Central memory CD4-positive, alpha-beta T cell (primary cell): ENCODE data around the gene COL9A1.
"Not testable (repeated sequence)": the region's sequence is repeated elsewhere in the genome, so short reads cannot be mapped to it uniquely, and the experiment has no call there.

Source experiments
- DNase-seq: peaks from one replicate; pipeline ENCODE4 v3.0.0; 2022
- total RNA-seq, 3 experiments: gene quantifications; one replicate each; lab custom pipeline; 2026; lab: John Stamatoyannopoulos, UW

Gene COL9A1
- 0 reads per million in 3 experiments for total RNA-seq

DNA sequence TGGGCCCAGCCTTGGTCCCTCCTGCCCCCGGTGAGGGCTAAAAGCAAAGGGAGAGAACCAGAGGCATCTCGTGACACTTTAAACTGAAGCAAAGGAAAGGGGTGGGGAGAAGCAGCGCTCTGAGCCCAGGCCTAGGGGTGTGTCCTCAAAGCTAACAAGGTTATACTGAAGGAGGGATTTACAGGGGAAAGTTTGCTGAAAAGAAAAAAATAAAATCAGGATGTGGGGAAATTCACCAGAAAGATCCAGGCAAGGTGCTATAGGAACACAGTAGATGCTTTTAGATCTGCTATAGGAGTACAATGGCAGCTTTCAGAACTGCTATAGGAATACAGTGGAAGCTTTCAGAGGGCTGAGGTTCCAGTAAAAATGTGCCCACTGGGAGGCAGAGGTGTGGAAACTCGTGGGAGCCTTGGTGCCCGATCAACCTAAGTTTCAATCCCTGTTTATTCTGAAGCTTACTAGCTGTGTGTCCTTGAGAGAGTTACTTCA is at the start of gene COL9A1:
Gene COL9A1, minus strand, starts transcription at position 51 of the 492 bp plus-strand sequence. CDS start 160 bp downstream, outside the sequence.
- DNase-seq: no peak

GRCh38 chr6:70351461-70351860 is 48.6 kb upstream of the COL9A1 start:
- no peak for DNase-seq

DNA sequence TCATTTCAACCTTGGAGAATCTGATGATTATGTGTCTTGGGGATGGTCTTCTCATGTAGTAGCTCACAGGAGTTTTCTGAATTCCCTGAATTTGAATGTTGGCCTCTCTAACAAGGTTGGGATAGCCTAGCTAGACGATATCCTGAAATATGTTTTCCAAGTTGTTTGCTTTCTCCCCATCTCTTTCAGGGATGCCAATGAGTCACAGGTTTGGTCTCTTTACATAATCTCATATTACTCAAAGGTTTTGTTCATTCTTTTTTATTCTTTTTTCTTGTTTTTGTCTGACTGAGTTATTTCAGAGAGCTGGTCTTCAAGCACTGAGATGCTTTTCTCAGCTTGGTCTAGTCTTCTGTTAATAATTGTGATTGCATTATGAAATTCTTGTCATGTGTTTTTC is 42.7 kb upstream of the COL9A1 start:
- no peak for DNase-seq

DNA sequence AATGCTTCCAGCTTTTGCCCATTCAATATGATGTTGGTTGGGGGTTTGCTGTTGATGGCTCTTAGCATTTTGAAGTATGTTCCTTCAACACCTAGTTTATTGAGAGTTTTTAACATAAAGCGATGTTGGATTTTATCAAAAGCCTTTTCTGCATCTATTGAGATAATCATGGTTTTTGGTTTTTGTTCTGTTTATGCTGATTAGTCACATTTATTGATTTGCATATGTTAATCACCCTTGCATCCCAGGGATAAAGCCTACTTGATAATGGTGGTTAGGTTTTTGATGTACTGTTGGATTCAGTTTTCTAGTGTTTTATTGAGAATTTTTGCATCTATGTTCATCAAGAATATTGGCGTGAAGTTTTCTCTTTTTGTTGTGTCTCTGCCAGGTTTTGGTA is 40.4 kb upstream of the COL9A1 start:
- DNase-seq: no peak

DNA sequence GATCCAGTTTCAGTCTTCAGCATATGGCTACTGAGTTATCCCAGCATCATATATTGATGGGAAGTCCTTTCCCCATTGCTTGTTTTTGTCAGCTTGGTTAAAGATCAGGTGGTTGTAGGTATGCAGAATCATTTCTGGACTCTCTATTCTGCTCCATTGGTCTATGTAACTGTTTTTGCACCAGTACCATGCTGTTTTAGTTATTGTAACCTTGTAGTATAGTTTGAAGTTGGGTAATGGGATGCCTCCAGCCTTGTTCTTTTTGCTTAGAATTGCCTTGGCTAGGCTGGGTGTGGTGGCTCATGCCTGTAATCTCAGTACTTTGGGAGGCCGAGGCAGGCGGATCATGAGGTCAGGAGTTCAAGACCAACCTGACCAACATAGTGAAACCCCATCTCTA is 36.9 kb upstream of the COL9A1 start:
- not testable (repeated sequence) for DNase-seq

DNA sequence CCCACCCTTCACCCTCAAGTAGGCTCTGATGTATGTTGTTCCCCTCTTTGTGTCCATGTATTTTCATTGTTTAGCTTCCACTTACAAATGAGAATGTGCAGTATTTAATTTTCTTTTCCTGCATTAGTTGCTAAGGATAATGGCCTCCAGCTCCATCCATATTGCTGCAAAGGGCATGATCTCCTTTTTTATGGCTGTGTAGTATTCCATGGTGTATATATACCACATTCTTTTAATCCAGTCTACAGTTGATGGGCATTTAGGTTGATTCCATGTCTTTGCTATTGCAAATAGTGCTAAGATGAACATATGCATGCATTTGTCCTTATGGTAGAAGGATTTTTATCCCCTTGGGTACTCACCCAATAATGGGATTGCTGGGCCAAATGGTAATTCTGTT is 35.9 kb upstream of the COL9A1 start:
- DNase-seq: no peak

DNA sequence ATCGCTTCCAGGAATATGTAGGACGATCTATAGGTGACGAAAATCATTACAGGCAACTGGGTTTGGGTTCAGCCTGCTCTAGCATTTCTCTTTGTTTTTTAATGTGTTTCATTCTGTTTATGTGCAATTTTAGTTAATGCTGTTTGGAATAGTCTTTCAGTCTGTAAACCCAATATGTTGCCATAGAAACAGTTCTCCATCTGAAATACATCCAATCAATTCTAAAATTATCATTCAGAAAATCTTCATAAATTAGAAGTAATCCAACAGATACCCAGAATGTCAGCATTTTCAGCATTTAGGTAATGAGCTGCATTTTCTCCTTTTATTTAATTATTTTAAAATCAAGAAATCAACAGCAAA is 34.8 kb upstream of the COL9A1 start:
- no peak for DNase-seq

DNA sequence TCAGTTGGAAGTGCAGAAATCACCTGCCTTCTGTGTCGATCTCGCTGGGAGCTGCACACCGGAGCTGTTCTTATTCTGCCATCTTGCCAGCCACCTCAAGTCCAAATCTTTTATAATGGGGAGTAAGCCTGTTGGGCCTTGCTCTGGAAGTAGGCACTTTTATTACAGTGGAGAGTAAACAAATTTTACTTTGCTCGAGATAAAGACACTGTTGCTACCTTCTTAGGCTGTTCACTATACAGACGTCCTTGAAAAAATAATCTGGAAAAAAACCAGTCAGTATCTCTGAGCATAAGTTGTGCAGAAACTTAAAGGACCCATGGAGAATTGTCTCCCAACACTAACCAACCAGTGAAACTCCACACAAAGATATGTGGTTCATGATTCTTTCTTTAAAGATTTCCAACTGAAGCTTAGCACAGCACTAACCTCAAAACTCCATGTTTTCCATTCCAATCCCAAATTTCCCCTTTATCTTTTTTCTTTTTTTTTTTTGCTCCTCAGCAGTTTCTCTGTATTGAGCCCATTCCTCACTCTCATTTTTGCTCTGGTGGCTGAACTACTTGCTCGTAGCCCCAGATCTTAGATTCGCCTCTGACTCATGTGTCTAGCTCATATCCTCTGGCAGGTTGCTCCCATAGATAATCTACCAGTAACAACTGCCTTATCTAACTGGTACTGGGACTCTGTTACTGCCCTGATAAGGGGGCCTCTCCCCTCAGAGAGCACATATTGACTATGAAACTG is 34.3 kb upstream of the COL9A1 start:
- DNase-seq: no peak

- no peak for DNase-seq
These were observed 24.2 kb upstream of the COL9A1 start for GRCh38 chr6:70327036-70327435.

- DNase-seq: no peak
These were observed 22.1 kb upstream of the COL9A1 start for GRCh38 chr6:70325009-70325408.

- DNase-seq: not testable (repeated sequence)
These were observed 14.9 kb upstream of the COL9A1 start for GRCh38 chr6:70317799-70318198.

DNA sequence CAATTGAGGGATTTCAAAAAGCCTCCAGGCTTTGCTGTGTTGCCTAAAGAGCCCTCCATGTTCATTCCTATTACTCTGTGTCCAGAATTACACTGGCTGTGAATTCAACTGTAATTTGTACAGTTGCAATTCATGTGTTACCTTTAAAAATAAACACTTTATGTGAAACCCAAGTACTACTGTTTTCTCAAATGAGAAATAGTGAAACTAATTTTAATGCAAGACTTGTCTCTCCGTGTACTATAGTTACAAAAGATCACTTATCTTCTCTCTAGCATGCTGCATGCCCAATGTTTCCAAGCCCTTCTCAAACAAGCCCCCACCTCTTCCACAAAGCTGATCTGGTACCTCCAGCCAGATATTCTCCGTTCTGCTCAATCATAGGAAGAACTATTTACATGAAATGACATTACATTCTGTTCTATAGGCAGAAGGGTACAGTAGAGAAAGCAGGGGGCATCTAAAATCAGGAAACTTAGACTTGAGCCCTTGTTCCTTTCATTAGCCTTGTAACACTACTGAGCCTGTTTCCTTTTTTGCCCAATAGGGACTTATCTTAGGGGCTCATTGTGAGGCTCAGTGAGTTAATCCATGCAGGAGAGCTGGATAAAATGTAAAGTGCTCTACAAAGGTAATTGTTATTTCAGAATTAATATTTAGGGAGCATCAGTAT is 12.3 kb upstream of the COL9A1 start:
- DNase-seq: no peak

GRCh38 chr6:70314296-70314695 is 11.4 kb upstream of the COL9A1 start:
- no peak for DNase-seq

- no peak for DNase-seq
These were observed 9.4 kb upstream of the COL9A1 start for GRCh38 chr6:70312165-70312745.

DNA sequence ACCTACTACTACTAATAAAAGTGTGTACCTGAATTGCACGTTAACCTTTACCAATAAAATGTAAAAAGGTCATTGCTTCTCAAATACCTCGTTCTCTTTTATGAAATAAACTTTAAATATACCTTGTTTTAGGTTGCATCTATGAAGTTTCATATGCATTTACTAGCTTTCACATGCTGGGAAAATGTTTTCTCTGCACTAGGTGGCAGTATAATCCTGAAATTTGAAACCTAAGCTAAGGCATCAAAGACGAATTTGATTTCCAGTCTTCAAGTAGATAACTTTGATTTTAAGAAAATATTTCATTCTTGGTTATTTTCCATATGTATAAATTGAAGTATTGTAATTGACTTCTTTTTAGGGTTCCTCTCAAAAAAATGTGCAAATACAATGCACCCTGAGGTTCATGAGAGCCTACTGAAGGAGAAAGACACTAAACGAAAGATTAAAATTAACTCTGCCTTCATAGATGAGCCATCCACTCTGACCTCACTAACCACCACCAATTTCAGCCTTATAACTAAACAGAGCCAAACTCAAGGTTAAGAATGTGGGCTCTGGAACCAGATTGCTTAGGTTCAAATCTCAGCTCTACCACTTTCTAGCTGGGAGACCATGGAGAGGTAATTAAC is 7.3 kb upstream of the COL9A1 start:
- DNase-seq: peak; percentile 5

- DNase-seq: no peak
These were observed 6.4 kb upstream of the COL9A1 start for GRCh38 chr6:70309243-70309642.

- DNase-seq: not testable (repeated sequence)
These were observed 5.3 kb upstream of the COL9A1 start for GRCh38 chr6:70308142-70308541.

DNA sequence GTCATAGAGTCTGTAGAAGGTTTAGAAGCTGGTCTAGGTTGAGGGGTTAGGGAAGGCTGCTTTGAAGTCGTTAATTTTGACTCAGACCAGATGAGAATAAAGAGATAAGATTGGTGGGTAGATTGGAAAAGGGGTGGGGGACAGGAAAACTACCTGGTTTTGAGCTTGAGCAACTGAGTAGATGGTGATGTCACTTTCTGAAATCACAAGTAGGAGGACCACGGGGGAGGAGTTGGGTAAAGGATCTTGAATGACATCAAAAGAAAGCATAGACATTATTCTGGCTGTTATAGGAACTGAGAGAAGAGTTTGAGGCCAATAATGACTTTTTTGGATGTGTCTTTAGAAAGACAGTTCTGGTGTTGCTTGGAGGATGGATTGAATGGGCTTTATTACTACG is 4.1 kb upstream of the COL9A1 start:
- no peak for DNase-seq

- no peak for DNase-seq
These were observed 1.7 kb upstream of the COL9A1 start for GRCh38 chr6:70304616-70305015.

- no peak for DNase-seq
These were observed 3.4 kb downstream of the COL9A1 start for GRCh38 chr6:70299456-70299855.

DNA sequence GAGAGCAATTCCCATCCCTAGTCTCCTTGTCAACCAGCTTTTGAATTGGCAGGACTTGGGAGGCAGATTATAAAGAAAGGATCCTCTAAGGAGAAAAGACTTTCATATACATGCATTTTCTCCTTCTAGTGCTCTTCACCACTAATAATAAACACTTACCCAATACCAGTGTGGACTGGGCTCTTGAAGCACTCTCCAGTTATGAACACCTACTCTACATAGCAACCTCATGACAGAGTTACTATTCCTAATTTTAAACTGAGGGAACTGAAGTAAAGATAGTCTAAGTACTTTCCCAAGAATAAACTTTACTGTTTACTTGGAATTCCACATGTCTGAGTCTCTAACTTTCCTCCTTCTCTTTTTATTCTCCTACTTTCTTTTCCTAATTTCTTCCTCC is 4.8 kb downstream of the COL9A1 start:
- no peak for DNase-seq

- DNase-seq: no peak
These were observed 10.7 kb downstream of the COL9A1 start for GRCh38 chr6:70292193-70292592.

DNA sequence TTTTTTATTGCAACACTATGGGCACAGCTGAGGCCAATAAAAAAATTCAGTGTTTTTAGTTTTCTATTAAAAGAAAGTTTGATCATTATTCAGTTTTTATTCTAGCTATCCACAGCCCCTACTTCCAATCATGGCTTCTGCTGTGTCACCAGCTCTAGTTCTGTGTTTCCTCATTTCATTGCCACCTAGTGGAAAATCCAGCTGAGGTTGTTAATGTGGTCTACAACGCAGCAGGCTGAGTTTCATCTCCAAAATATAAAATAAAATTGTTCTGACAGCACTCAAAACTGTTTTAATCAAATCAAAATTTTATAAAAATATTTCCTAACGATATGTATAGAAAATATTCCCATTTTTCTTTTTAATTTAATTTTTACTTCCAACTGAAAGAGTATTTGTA is 13.6 kb downstream of the COL9A1 start:
- DNase-seq: no peak
